Erythroblast (primary cell): Measurements from ENCODE around the gene SLC12A2.

Experiments used
- GATA1 ChIP-seq: IDR thresholded peaks from 2 replicates; pipeline ENCODE4 v1.6.1; 2011; ENCODE audit warnings: low read depth, mild to moderate bottlenecking, control low read depth, low read length, moderate library complexity
- POLR2A ChIP-seq: IDR thresholded peaks from 2 replicates; pipeline ENCODE4 v1.6.1; 2011; ENCODE audit warnings: mild to moderate bottlenecking, low read length

DNA sequence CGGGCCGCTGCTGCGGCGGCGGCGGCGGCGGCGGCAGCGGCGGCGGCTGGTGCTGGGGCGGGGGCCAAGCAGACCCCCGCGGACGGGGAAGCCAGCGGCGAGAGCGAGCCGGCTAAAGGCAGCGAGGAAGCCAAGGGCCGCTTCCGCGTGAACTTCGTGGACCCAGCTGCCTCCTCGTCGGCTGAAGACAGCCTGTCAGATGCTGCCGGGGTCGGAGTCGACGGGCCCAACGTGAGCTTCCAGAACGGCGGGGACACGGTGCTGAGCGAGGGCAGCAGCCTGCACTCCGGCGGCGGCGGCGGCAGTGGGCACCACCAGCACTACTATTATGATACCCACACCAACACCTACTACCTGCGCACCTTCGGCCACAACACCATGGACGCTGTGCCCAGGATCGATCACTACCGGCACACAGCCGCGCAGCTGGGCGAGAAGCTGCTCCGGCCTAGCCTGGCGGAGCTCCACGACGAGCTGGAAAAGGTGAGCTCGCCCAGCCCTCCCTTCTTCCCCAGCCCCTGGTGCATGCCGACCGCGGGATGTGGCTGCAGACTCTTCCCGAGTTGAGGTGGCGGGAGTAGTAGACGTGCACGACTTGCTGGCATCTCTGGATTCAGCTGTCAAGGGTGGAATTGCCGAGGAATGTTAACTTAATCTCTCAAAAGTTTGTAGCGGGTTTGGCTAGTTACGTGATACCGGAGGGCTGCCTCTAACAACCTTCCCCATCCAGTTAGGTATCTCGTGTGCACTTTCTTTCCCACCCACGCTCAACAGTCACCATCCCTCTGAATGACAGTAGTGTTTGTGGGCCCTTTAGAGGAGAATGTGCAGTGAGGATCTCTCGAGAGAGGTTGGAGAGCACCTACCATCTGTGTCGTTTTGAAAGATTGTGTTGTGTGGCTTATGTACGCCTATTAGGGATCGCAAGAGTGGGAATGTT is 932 bp downstream of the SLC12A2 start:
- TF ChIP-seq POLR2A (no peak), GATA1 (no peak)
